GM12865 (cell line): ENCODE data around the gene HOXC6.
A peak's percentile ranks its signal among the peaks of the same experiment; 100 is the strongest.

ENCODE experiments used
- DNase-seq: peaks from one replicate; pipeline ENCODE4 v3.0.0; 2010; ENCODE audit warnings: low read depth
- H3K4me3 ChIP-seq: 2 replicates; pipeline ENCODE4 v1.5.1; 2011; ENCODE audit warnings: mild to moderate bottlenecking, low read depth, low read length, control low read depth
- TF ChIP-seq, protein P1 (sequence below): IDR thresholded peaks from 2 replicates; pipeline ENCODE4 v1.5.1; 2011; ENCODE audit warnings: low read length, control low read depth, low read depth, inconsistent platforms; ENCODE audit not compliant: insufficient read depth; ENCODE audit errors: missing control alignments

Gene HOXC6

DNA sequence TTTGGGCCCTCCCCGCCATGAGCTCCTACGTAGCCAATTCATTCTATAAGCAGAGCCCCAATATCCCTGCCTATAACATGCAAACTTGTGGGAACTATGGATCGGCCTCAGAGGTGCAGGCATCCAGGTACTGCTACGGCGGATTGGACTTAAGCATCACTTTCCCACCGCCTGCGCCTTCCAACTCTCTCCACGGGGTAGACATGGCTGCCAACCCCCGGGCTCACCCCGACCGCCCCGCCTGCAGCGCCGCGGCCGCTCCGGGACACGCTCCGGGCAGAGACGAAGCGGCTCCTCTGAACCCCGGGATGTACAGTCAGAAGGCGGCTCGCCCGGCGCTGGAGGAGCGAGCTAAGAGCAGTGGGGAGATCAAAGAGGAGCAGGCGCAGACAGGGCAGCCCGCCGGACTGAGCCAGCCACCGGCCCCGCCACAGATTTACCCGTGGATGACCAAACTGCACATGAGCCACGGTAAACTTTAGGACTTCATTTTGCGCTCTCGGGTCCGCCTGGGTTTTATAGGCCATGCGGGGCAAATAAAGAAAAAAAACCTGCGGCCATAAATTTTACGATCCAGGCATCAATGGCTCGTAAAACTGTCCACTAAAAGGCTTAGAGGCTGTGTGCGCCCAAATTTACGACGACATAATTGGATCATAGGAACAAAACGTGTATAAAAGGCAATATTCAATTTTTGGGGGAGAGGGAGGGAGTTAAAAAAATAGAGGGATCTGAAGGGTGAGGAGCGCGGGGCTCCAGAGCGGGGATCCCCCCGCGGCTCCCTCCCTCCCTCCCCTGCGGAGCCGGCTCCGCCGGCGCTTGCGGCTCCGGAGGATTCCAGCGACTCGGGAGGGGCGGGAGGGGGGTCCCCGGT lies 5.1 kb downstream of the HOXC6 start:
- no peak for DNase-seq
- H3K4me3 ChIP-seq = no peak overlapping the region
- TF ChIP-seq, protein P1, sequence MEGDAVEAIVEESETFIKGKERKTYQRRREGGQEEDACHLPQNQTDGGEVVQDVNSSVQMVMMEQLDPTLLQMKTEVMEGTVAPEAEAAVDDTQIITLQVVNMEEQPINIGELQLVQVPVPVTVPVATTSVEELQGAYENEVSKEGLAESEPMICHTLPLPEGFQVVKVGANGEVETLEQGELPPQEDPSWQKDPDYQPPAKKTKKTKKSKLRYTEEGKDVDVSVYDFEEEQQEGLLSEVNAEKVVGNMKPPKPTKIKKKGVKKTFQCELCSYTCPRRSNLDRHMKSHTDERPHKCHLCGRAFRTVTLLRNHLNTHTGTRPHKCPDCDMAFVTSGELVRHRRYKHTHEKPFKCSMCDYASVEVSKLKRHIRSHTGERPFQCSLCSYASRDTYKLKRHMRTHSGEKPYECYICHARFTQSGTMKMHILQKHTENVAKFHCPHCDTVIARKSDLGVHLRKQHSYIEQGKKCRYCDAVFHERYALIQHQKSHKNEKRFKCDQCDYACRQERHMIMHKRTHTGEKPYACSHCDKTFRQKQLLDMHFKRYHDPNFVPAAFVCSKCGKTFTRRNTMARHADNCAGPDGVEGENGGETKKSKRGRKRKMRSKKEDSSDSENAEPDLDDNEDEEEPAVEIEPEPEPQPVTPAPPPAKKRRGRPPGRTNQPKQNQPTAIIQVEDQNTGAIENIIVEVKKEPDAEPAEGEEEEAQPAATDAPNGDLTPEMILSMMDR = no peak

DNA sequence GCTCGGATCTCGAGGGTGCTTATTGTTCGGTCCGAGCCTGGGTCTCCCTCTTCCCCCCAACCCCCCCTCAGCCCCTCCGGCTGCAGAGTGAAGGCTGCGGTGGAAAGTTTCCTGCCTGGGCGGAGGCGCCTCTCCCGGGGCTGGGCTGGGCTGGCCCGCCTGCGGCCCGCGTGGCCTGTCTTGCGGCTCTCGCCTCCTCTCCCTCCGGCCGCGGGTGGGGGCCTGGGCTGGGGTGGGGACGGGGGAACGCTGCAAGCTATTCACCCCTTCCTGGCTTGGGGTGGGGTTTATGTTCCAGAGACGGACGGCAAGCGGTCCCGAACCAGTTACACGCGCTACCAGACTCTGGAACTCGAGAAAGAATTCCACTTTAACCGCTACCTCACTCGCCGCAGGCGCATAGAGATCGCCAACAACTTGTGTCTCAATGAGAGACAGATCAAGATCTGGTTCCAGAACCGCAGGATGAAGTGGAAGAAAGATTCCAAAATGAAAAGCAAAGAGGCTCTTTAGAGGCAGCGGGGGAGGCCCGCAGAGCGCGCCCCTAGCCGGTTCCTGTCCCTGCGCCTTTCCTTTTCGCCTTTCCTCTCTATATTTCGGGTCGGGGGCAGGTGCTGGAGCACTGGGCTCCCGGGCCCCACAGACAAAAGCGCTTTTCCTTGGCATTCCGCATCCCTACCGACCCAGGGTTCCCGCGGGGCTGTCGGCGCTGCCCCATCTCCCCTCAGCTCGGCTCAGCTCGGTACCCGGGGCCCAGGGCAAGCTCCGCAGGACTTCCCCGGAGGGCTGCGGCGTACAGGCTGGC lies 5.9 kb downstream of the HOXC6 start:
- TF ChIP-seq, protein P1 = no peak
- DNase-seq = no peak
- no peak overlapping the region for H3K4me3 ChIP-seq

DNA sequence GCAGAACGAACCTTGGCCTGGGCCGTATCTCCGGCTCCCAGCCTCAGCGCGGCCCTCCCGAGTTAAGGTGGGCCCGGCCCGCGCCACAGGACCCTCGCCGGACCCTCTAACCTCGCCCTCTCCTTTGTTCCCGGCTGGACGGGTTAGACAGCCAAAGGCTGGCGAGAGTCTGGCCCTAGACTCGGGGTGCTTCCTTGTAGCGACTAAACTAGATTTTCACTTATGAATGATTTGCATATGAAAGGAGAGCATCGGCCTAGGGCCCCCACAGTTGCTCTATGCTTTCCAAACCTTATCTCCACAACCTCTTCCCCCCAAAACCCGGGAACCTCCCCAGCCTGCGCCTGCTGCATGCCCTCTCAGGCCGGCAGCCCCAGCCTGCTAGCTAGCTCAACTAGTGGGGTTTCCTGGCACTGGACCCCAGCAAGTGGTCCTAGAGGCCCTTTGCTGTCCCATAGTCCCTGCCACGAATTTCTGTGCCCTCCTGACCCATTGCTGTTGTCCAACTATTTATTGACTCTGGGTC lies 6.6 kb downstream of the HOXC6 start:
- no peak for DNase-seq
- no peak overlapping the region for H3K4me3 ChIP-seq
- TF ChIP-seq, protein P1 = no peak

DNA sequence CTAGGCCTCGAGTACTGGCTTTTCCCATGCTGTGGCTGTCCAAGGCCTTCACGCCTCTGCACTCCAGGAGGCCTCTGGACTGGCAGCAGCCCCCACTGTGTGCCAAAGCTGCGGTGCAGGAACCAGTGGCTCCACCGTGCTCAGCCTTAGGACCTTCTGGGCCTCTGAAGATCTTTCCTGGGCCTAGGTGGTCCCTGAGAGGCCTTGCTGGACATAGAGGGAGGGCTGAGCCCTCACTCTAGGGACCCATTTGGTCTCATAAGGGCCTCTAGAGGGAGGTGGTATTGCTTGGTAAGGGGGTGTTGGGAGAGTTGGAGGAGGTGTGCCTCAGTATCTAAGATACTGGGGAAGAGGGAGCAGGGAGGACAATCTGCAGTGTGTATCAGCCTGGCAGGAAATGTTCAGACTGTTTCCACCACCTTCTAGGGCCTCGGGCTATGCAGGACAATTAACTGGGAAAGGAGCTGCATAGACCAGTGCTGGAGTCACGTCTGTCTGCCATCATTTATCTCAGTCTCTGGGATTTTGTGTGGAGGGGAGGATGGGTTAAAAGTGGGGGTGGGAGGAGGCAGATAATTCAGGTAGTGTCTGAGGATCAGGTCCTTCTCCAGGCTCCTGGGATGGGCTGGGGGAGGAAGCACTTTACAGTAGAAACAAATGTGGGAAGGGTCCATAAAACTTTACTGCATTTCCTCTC lies 7.5 kb downstream of the HOXC6 start:
- DNase-seq = no peak
- TF ChIP-seq, protein P1 = no peak
- H3K4me3 ChIP-seq = no peak overlapping the region

DNA sequence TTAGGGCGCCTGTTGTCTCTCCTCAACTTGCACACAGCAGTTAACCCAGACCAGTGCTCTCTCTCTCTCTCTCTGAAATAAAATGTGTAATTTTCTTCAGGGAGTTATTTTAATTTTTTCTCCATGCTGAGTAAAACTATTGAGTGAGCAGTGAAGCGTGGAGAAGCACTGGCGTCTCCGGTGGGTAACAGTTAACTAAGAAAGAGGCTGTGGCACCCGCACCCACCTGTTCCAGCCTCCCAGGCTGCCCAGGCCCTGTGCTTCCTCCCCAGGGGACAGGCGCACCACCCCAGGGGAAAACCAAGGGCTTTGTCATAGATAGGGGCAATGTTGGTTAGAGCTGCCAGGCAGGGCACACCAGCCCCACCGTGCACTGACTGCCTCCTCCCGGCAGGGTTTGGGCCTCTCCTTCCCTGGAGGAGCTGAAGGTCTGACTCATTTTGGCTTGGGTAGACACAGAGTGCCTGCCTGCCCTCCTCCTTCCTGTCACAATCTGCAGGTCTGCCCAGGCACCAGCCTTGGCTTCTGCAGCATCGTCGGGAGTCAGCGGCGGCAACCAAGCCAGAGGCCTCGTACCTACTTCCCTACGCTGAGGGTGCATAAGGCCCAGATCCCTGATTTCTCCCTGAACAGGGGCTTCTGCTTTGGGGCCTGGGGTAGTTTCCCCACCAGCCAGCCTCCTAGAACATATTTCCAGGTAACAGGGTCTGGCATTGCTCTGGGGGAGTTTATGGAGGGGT lies 8.6 kb downstream of the HOXC6 start:
- DNase-seq = peak; percentile 18
- H3K4me3 ChIP-seq = no peak overlapping the region
- TF ChIP-seq, protein P1 = no peak
